Nephron progenitor cell (in vitro differentiated cells): Measurements from ENCODE around the gene KRT3.

Source experiments
- DNase-seq: peaks from one replicate; pipeline ENCODE4 v3.0.0; 2021
- H3K27ac Mint-ChIP-seq: 2 replicates; pipeline ENCODE4 v1.8.0; 2021; ENCODE audit warnings: mild to moderate bottlenecking, moderate library complexity, mixed read lengths
- H3K27me3 Mint-ChIP-seq: 2 replicates; pipeline ENCODE4 v1.8.0; 2021; ENCODE audit warnings: mild to moderate bottlenecking, low read depth, mixed read lengths; ENCODE audit not compliant: poor library complexity
- H3K36me3 Mint-ChIP-seq: 2 replicates; pipeline ENCODE4 v1.8.0; 2021; ENCODE audit warnings: low read depth, mixed read lengths
- H3K4me1 Mint-ChIP-seq: 2 replicates; pipeline ENCODE4 v1.8.0; 2021; ENCODE audit warnings: mixed read lengths
- H3K4me3 Mint-ChIP-seq: 2 replicates; pipeline ENCODE4 v1.8.0; 2021; ENCODE audit warnings: mild to moderate bottlenecking, moderate library complexity, mixed read lengths
- H3K9me3 Mint-ChIP-seq: 2 replicates; pipeline ENCODE4 v1.8.0; 2021; ENCODE audit warnings: mild to moderate bottlenecking, moderate library complexity, mixed read lengths
- CTCF ChIP-seq: fragments of 200-600 bp; sonication (generic); IDR thresholded peaks from 2 replicates; pipeline ENCODE4 v1.5.0; 2021; ENCODE audit warnings: antibody characterized with exemption

Gene KRT3

GRCh38 chr12:52828591-52829021, 32.7 kb upstream of the KRT3 start:
- no peak overlapping the region for H3K27ac Mint-ChIP-seq
- no peaks in the 10 kb centered on the region for H3K9me3 Mint-ChIP-seq
- DNase-seq = no peak
- no peaks in the 10 kb centered on the region for H3K36me3 Mint-ChIP-seq
- H3K4me3 Mint-ChIP-seq = no peak overlapping the region
- no peaks in the 10 kb centered on the region for H3K4me1 Mint-ChIP-seq
- H3K27me3 Mint-ChIP-seq = peaks cover 27% of the 10 kb centered on the region
- no peak for TF ChIP-seq CTCF

- Mint-ChIP-seq H3K4me1 (no peaks in the 10 kb centered on the region), H3K27me3 (peaks cover 29% of the 10 kb centered on the region), H3K36me3 (no peaks in the 10 kb centered on the region), H3K4me3 (no peak overlapping the region), H3K9me3 (no peaks in the 10 kb centered on the region), H3K27ac (no peak overlapping the region)
- TF ChIP-seq CTCF = no peak
- DNase-seq = no peak
Observed at GRCh38 chr12:52828156-52828555, 32.2 kb upstream of the KRT3 start.

GRCh38 chr12:52827499-52828090, 31.7 kb upstream of the KRT3 start:
- peaks cover 33% of the 10 kb centered on the region for H3K27me3 Mint-ChIP-seq
- no peak overlapping the region for H3K27ac Mint-ChIP-seq
- H3K36me3 Mint-ChIP-seq = no peaks in the 10 kb centered on the region
- TF ChIP-seq CTCF = no peak
- H3K9me3 Mint-ChIP-seq = no peaks in the 10 kb centered on the region
- H3K4me3 Mint-ChIP-seq = no peak overlapping the region
- no peak for DNase-seq
- no peaks in the 10 kb centered on the region for H3K4me1 Mint-ChIP-seq

GRCh38 chr12:52826611-52827498, 30.9 kb upstream of the KRT3 start:
- Mint-ChIP-seq H3K9me3 (no peaks in the 10 kb centered on the region), H3K4me1 (peaks cover 3% of the 10 kb centered on the region), H3K36me3 (no peaks in the 10 kb centered on the region), H3K4me3 (no peak overlapping the region), H3K27me3 (peaks cover 36% of the 10 kb centered on the region), H3K27ac (no peak overlapping the region)
- DNase-seq = no peak
- TF ChIP-seq CTCF = no peak

GRCh38 chr12:52825961-52826360, 30.0 kb upstream of the KRT3 start:
- H3K36me3 Mint-ChIP-seq = no peaks in the 10 kb centered on the region
- peaks cover 36% of the 10 kb centered on the region for H3K27me3 Mint-ChIP-seq
- no peak for TF ChIP-seq CTCF
- no peak overlapping the region for H3K27ac Mint-ChIP-seq
- peaks cover 12% of the 10 kb centered on the region for H3K4me1 Mint-ChIP-seq
- H3K9me3 Mint-ChIP-seq = no peaks in the 10 kb centered on the region
- H3K4me3 Mint-ChIP-seq = no peak overlapping the region
- no peak for DNase-seq
